Stimulated activated CD4-positive, alpha-beta T cell treated with anti-CD3 and anti-CD28 coated beads, Interleukin-2, amount 100 ng/mL, for 24 hours (primary cell): ENCODE measurements around the gene PRKG1.

Source experiments
- DNase-seq, 2 donors: peaks; one replicate each; pipeline ENCODE4 v3.0.0-alpha.2; 2020

The PRKG1 gene

DNA sequence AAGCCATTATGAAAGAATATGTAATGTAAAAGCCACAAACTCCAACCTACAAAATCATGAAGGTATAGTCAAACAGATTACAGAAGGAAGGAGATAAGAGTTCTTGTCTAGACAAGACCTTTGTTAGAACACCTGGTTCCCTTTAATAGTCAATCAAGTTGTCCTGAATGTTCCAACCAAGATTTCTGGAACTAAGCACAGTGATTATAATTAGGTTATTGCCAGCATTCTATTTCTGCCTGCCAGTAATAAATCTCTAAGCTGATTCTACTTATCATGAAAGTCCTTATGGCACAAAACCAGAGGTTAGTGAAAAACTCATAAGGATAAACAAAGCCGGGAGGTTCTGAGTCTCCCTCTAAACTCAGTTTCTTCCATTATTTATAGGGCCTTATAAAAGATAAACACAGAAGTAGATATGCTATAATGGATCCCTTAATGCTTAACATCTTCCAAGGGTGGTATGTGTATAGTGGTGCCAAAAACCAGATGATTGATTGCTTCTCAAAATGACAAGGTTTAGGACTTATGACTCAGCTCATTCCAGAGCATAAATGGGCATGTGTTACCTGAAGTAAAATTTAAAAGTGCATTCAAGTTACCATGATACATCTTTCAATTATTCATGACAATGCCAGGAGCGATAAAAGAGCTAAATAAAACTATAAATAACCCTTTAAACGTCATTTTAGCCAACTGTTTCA, 387.9 kb downstream of the PRKG1 start:
- no peak for DNase-seq

DNA sequence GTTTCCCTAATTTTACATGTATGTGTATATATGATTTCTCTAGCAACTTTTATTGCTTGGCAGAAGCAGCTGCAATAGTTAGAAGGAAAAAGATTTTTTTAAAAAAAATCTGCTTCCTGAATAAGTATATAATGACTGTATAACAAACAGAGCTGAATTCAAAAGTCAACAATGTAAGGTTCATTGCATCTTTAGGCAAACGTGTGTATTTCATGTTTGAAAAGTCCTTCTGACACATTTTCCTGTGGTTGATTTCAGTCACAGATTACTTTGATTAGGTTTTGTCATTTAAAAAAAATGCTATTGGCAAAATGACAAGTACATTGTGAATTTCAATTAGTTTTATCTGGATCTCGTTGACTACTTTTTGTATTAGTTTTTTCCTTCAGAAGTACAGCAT, 394.1 kb downstream of the PRKG1 start:
- no peak for DNase-seq

DNA sequence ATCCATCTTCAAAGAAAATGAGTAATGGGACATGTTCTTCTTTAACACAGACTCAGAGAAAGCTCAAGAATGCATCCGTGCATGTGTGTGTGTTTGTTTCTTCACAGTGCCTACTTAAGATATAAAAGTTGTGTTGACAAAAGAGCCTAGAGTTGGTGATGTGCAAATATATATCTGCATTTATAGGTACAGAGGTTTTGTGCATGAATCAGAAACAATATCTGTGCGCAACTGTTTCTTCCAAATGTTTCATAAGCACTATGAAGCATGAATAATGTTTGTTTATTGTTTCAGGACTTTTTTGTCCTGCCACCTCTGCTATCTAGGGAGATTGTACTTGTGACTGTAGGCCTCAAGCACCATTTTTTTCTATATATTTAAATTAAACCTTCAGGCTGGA, 395.4 kb downstream of the PRKG1 start:
- no peak for DNase-seq

DNA sequence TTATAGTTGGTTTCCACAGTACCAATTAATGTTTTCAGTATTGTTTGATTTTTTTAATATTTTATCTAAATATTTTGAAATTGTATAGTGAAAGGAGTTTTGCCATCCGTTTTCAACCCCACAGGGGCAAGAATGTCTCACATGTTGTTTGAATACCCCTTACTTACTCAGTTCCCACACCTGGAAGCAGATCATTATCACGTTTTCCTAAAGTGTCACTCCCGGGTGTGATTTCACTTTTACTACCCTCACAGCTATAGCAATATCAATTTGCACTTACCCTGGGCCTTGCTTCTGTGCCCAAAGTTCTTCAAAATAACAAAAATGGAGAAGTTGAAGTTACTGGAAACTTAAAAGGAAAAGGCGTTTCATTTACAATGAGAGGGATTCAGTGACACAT, 397.0 kb downstream of the PRKG1 start:
- no peak for DNase-seq

DNA sequence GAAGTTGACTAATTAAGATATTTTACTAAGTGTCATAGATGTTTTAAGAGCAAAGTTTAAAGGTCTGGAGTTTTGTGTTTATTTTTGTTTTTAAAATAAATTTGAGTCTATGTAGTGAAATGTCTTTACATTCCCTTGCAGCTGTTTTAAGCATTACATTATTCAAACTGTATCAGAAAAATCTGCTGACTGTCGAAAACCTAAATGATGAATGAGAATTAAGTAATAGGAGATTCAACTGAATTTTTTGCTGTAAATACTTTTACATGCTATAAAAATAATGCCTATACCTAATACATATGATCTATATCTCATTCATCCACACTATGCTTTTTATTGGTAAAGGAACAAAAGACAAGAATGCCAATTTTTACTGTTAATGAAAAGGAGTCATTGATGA, 397.9 kb downstream of the PRKG1 start:
- DNase-seq = no peak

DNA sequence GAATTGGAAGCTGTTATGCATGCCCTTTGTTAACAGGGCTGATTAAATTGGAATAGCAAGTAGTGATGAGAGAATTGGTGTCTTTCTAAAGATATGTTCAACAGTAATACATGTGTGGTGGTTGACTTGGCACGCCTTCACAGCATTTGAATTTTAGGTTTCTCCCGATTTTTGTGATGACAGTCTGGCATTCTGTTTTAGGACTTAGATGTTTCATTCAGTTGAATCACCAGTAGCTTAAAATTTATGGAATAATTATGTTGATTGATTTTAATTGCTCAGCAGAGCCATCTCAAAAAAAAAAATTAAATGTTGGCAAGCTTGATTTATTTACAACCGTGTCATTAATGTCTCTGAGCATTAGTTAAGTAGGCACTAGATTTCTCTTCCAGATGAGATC, 405.4 kb downstream of the PRKG1 start:
- no peak for DNase-seq

DNA sequence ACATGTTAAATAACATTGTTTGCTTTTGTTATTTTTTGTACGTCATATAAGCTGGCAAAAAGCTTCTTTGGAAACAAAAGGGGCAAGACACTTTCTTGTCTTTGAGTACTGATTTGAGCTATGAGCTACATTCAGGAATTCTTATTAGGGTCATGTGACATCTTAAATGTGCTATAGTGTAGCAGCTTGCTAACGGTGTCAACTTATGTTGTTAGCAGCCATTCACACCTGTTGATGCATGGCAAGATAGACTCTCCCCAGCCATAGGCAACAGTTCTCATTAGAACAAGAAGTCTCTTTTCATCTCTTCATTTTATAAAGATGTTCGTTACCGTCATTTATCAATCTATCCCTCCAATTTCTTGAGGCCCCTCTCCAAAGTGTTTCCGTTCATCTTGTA, 411.4 kb downstream of the PRKG1 start:
- no peak for DNase-seq

DNA sequence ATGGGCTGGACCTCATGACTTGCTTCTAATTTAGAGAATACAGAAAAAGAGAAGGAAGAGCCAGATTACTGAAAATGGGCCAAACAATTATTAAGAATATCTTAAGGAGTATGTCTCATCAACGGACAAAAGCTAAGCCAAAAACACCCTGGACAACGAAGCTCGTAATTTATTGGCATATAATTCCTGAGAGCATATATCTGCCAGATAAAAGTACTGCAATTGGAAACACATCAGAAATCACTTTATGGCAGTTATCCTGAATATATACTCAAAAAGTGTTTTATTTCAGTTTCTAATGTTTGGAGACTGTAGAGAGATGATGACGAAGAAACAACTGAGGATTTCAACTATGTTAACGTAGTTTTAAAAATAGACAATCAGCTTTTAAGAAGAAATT, 413.3 kb downstream of the PRKG1 start:
- no peak for DNase-seq

DNA sequence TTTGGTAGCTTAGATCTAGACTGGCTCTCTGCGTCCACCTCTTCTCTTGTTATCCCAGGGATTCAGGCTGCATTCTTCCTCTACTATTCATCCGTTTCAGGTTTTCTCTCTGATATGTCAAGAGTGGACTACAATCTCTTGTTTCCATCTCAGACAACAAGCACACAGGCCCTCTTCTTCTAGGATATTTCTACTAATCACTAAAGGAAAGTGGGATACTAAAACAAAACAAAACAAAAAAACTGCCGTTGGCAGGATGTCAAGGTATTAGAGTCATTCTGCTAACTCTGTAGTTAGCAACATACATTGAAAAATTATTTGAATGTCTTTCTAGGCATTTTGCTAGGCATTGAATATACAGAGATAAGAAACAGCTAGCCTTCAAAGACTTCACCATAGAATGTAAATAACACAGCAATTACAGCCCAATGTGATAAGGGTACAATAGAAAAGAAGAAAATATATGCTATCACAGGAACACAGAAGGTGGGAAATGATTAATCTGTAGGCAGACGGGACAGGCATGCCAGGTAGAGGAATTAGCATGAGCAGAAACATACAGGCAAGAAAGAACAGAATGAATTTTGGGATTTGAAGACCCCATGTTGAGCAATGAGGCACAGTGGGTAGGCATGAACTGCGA, 414.6 kb downstream of the PRKG1 start:
- no peak for DNase-seq

DNA sequence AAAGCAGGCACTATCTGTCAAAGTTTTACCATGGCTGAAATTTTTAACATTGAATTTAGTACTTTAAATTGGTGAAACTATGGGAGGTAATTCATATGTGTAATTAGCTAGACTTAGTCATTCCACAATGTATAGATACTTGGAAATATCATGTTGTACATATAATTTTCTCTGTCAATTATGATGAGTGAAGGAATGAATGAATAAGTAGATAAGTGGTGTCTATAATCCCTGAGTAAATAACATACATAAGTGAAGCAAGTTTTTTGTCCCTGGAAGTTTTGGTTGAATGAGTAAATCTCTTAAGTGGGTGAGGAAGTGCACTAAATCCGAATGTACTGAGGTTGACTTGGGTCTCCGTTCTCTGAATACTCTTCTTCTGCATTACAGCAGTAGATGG, 424.1 kb downstream of the PRKG1 start:
- DNase-seq = no peak

DNA sequence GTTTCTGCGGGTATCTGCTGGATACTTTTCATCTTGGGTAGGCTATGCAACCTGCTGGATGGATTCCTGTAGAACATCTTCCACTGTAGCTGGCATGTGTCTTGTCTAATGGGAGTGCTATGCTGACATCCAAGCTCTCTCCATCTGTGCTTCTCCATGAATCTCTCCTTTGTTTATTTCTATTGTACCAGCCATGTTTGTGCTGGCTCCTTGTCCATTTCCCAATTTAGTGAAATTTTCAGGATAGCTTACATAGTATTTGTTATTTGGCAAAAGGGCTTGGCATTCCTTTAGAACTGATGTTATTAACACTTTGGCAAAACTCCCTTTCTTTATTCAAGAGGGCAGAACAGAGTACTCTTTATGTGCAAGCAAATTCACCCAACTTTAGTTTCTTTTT, 427.1 kb downstream of the PRKG1 start:
- no peak for DNase-seq

DNA sequence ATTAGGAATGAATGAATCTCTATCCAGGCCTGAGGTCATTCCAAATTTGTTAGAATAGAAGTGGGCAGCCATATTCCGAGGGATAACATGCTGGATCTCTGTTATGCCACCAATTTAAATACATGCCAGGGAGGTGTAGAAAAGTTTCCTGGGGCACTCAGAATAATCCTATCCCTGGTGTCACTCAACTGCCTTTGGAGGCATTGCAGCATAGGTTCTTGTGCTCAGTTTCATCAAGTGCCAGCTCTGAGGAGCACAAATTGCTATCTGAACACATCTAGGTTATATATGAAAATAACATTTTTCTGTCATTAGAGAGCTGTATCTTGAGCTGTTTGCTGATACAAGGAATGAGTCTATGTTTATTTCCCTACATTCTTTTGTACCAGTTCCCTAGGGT, 427.8 kb downstream of the PRKG1 start:
- no peak for DNase-seq

DNA sequence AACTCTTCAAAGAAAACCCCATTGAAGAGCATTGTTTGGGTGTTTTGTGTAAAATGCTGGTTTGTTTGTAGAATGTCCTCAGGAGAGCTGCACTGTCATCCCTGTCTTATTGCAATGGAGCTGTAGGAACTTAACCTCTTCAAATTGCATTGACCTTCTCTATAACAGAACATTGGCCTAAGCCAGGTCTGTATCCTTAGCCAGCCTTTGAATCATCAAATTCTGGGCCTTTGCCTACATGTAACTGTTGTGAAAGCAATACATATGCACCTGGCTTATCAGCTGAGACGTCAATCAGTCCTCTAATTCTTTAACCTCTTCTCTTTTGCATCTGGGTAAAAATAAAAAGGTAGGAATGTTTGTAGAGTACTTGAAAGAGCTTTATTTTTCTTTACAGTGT, 429.1 kb downstream of the PRKG1 start:
- no peak for DNase-seq

DNA sequence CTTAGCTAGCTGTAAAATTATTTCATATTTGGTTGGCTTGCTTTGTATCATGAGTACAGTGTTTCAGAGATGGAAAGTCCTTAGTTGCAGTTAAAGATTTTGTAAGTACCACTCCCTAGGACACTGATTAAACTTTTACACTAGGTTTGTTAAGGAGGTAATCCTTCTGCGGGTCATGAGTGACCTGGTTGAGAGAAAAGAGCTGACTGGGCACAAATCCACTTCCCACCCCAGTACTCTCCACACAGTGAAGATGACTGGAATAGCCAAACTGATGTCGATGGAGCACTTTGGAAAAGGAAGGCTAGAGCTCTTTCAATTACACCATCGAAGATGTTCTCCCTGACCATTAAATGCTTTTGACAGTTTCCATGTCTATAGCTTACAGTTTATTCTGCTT, 433.2 kb downstream of the PRKG1 start:
- no peak for DNase-seq

DNA sequence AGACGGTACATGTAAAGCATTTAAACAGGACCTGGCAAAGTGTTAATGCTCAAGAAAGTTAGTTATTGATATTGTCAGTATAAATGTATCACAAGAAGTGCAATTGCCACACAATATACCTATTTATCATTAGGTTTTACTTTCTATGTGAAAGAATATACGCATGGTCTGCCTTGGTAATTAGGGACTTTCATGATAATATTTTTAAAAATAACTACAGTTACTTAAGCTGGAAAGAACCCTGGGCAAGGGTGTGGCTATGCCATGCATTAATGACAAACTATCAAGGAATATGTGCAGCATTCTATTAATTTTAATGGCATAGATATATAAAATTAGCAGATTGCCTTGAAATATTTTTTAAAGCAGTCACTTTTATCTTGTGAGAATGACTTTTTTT, 433.9 kb downstream of the PRKG1 start:
- no peak for DNase-seq

DNA sequence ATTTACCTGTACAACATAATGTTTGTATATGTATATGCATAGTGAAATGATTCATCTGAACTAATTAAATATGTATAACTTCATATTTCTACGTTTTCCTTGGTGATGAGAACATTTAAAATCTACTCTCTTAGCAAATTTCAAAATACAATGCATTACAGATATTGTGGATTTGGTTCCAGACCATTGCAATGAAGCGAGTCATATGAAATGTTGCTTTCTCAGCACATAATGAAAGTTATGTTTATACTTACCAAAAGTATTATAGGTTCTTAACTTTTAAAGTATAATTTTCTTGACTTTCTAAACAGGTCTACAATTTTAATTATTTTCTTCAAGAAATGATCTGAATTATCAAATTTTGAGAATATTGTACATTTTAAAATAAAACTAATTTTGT, 435.9 kb downstream of the PRKG1 start:
- no peak for DNase-seq

DNA sequence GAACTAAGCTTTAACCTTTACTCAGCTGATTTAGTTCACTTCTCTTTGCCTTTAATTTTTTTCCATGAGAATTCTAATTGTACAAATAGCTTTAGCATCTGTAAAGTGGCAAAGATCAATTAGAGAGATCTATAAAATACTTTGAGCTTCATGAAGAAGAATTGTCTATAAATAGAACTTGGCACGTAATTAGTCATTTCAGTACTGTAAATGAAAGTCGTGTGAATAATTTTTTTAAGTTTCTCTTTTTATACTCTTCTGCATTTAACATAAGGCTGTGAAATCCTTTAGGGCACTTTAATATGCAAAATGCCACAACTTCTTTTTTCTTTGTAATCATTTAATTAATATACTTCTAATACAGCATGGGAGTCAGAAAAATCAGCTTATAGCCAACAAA, 447.3 kb downstream of the PRKG1 start:
- no peak for DNase-seq

DNA sequence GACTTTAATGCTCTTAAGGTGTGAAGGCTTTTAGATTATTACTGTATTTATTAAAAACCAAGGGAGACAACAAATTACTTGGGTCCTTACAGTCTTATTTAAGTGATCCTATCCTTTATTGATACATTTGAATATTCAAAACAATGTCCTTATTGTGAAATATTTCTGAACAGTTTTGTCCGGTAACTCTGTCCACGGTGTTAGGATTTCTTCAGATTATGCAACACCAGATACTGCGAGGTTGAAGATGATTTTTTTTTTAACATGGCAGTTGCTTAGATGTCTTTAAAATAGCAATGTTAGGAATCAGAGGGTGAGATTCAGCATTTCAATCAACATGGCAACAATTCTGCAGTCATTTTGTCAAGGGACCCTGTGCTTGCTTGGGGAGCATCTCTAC, 448.6 kb downstream of the PRKG1 start:
- DNase-seq = no peak

DNA sequence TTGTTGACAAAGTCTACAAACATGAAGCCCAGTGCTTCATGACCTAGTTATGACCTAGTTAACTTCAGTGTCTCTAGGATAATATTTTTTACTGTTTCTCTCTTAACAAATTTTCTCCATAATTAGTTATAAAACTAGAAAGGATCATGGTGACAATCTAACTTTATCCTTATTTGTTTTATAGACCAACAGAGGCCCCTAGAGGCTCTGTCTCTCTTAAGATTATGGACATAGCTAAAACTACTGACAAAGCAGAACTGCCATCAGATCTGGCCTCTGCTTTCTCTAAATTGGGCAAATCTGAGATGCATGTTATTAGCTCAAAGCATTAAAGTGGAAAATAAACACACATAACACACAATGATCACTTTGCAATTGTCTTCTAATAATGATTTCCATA, 449.2 kb downstream of the PRKG1 start:
- no peak for DNase-seq

DNA sequence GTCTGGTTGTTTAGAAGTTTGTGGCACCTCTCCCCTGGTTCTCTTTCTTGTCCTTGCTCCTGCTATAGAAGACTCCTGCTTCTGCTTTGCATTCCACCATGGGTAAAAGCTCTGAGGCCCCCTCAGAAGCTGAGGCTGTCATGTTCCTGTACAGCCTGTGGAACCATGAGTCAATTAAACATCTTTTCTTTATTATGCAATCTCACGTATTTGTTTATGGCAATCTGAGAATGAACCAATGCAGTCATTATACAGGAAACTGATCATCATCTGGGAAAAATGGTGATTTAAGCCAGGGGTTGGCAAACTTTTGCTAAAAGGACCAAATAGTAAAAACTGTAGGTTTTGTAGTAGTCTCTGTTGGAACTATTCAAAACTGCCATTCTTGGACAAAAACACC, 449.8 kb downstream of the PRKG1 start:
- no peak for DNase-seq

DNA sequence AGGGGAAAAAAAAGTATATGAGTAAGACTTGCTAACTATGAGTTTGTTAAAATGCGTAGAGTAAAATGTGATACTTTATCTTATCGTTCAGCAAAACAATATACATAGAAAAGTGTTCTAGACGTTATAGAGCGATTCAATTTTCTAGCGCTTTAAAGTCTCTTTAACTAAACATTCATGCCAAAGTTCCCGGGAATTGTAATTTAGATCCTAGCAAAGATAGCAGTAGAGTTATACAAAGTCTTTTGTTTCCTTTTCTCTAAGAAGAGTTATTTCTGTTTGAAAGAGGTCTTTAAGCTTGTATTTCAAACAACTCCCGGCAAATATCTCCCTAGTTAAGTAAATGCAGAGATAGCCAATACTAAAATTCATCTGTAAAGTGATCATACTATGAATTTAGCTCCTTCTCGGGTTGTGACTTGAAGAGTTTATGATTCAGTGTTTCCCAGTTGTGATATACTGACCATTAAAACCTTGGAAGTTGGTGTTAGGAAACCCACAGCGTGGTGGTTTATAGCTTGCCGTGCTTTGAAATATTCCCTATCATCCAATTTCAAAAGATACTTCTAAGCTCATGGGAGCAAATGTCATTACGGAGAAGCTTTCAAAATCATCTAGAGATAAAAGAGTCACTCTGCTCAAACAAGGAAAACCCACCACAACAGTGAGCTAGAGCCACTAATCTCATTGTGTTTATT, 453.4 kb downstream of the PRKG1 start:
- DNase-seq = no peak

DNA sequence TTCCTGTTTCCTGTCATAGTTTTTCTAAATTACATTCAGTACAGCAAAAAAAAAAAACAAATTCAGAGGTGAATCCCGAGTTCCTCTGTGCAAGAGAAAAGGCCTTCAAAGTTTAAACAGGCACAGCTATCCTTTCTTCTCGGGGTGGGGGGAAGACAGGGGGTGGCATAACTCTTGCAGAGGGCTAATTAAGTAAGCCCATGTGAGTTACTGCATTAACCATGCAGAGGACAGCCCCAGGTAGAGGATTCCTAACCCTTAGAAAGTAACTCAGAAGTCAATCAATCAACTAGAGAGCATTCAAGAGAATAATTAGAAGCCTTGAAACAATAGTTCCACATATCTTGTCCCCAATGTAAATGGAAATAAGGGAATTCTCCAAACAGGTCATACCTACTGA, 454.2 kb downstream of the PRKG1 start:
- DNase-seq = no peak

DNA sequence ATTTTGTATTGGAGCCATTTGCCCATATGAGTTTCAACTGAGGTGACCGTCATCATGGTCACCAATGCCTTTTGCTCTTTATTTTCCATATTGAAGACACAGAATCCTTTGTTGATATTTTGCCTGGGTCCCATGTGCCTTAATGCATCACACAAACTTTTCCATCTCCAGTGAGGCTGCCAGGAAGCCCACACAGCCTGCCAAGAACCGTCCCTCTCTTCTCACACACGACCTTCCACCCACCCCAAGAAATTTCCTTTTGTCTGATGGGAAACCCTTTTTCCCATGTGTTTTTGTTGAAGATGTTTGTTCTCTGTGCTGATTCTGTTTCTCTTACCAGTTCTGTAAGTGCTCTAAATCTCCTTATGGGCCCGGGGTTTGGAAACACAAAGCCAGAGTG, 456.3 kb downstream of the PRKG1 start:
- no peak for DNase-seq

DNA sequence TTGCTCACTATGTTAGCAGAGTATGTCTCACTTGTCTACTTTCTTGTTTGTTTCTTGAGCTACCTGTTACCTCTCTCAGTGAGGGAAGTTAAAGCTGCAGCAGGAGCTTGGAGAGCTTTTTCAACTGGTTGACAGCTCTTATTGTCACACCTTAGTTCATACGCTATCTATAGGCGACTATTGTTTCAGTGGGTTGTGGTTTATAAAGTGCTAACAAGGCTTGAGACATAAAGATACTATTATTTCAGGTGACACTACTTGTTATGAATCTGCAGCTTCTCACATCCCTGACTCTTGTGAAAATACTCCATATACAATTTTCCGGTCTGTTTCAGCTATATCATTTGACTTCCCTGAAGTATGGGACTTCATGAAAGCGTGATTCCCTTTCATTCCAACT, 457.8 kb downstream of the PRKG1 start:
- no peak for DNase-seq

DNA sequence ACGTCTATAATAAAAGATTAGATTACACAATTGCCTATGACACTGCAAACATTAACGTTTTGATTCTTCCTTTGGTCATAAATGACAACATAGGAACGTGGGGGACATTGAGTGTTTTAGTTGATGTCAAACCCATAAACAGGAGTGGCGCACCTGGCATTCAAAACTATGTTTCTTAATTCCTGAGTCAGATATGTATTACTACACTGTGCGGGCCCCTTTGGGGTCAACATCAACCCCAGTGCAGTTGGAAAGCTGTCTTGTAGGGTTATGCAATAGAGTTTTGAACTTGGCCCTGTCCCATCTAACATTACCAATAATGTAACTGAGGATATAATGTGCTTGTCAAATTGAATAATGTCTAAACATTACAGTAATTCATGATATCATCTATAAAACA, 468.6 kb downstream of the PRKG1 start:
- DNase-seq = no peak
